ENCODE results near the gene SULT4A1. TPM values are rescaled to one million over a fixed set of nuclear protein-coding genes. Genes with fewer than 3 reads are reported as not detected.

SULT4A1 gene
- total and polyA plus RNA-seq, 2 experiments from 2014 or later = 4.7 to 5.2 TPM

GRCh38 chr22:43847376-43848289 lies 14.7 kb downstream of the SULT4A1 start:
- H4K20me1 ChIP-seq (replicated peaks; ENCODE audit: insufficient read depth) = peaks cover 3% of the 10 kb centered on the region
- TF ChIP-seq NANOG (IDR thresholded peaks at IDR 0.05; ENCODE audit: borderline replicate concordance) (no peak), ETS1 (IDR thresholded peaks at IDR 0.05) (no peak), EZH2phosphoT487 (IDR thresholded peaks at IDR 0.05; ENCODE audit: unreplicated experiment) (no peak), POLR2AphosphoS5 (IDR thresholded peaks at IDR 0.05; ENCODE audit: low read depth) (no peak), JUNB (IDR thresholded peaks at IDR 0.05; ENCODE audit: unreplicated experiment) (no peak), ZNF462 (CRISPR knock-in tag; IDR thresholded peaks at IDR 0.05) (no peak), CTCF (conservative IDR thresholded peaks at IDR 0.05; ENCODE audit: low read depth in 2 of 2) (no peak), EZH2 (IDR thresholded peaks at IDR 0.05; ENCODE audit: low read depth, unreplicated experiment) (no peak), STAT1 (IDR thresholded peaks at IDR 0.05; ENCODE audit: unreplicated experiment) (no peak), REST (IDR thresholded peaks at IDR 0.05; ENCODE audit: unreplicated experiment) (no peak), ZNF331 (CRISPR knock-in tag; IDR thresholded peaks at IDR 0.05; ENCODE audit: low read depth) (no peak), ZNF114 (CRISPR knock-in tag; IDR thresholded peaks at IDR 0.05) (no peak), CREB1 (CRISPR knock-in tag; IDR thresholded peaks at IDR 0.05; ENCODE audit: low read depth) (no peak)
- Mint-ChIP-seq H3K36me3 (ENCODE audit: low read depth) (no peaks in the 10 kb centered on the region; the same call in 2 of the 3 replicates), H3K27me3 (ENCODE audit: insufficient read depth, low read depth, poor library complexity) (peaks cover 7% of the 10 kb centered on the region), H3K4me3 (no peak overlapping the region), H3K9me3 (no peaks in the 10 kb centered on the region; the same call in 2 of the 3 replicates), H3K27ac (no peak overlapping the region), H3K4me1 (peaks cover 41% of the 10 kb centered on the region)
- peaks cover 74% of the 10 kb centered on the region for H3K79me2 ChIP-seq (replicated peaks; ENCODE audit: insufficient read depth)
- H3K9me2 ChIP-seq (ENCODE audit: insufficient read depth) = no peaks in the 10 kb centered on the region
- no peak for ATAC-seq
- H3K36me3 ChIP-seq (ENCODE audit: insufficient read depth) = no peaks in the 10 kb centered on the region
- H3K4me1 ChIP-seq (ENCODE audit: insufficient read depth) = no peaks in the 10 kb centered on the region
- no peak overlapping the region for H3K27ac ChIP-seq (ENCODE audit: low read depth)
- no peak overlapping the region for H2AFZ ChIP-seq
- H3F3A ChIP-seq (replicated peaks; ENCODE audit: low read depth) = no peaks in the 10 kb centered on the region
- H3K4me2 ChIP-seq = no peak overlapping the region
- no peaks in the 10 kb centered on the region for H3K27me3 ChIP-seq (ENCODE audit: insufficient read depth)
- no peak for DNase-seq (ENCODE audit: low spot score)
- no peak overlapping the region for H3K4me3 ChIP-seq

Data from GM23338 (cell line).